Transverse colon (tissue), 4 donors: ENCODE data around the gene SAMHD1.

Experiments
- EP300 ChIP-seq: sonication (generic); formaldehyde crosslinking; IDR thresholded peaks from one replicate; pipeline ENCODE4 v1.6.1; 2017; ENCODE audit warnings: antibody characterized with exemption, low read depth
- POLR2A ChIP-seq: fragments of 450-650 bp; IDR thresholded peaks from one replicate; pipeline ENCODE4 v1.6.1; 2016; ENCODE audit warnings: antibody characterized with exemption, mild to moderate bottlenecking, moderate library complexity
- POLR2AphosphoS5 ChIP-seq, 3 donors: sonication (generic); formaldehyde crosslinking; IDR thresholded peaks; one replicate each; pipeline ENCODE4 v1.6.1; 2016; ENCODE audit warnings: antibody characterized with exemption in 3 of 3
- TF ChIP-seq, protein P1 (sequence below), 5 experiments: fragments of 200-600 bp in 3 of 5; fragments of 450-650 bp in 2 of 5; sonication (generic) in 3 of 5; IDR thresholded peaks; 1 replicate in 2 of 5; 2 replicates in 3 of 5; pipeline ENCODE4 v1.5.1; 2016 to 2017; ENCODE audit warnings: antibody characterized with exemption in 5 of 5, inconsistent platforms in 3 of 5, mild to moderate bottlenecking in 2 of 5, moderate library complexity in 1 of 5

DNA sequence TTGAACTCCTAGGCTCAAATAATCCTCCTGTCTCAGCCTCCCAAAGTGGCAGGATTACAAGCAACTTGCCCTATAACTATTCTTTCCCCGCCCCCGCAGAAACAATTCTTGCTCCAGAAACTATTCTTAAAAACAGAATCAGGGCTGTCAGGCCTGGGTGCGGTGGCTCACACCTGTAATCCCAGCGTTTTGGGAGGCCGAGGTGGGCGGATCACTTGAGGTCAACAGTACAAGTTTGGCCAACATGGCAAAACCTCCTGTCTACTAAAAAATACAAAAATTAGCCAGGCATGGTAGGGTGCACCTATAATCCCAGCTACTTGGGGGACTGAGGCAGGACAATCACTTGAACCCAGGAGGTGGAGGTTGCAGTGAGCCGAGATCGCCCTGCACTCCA lies 31.2 kb downstream of the SAMHD1 start:
- TF ChIP-seq, protein P1, sequence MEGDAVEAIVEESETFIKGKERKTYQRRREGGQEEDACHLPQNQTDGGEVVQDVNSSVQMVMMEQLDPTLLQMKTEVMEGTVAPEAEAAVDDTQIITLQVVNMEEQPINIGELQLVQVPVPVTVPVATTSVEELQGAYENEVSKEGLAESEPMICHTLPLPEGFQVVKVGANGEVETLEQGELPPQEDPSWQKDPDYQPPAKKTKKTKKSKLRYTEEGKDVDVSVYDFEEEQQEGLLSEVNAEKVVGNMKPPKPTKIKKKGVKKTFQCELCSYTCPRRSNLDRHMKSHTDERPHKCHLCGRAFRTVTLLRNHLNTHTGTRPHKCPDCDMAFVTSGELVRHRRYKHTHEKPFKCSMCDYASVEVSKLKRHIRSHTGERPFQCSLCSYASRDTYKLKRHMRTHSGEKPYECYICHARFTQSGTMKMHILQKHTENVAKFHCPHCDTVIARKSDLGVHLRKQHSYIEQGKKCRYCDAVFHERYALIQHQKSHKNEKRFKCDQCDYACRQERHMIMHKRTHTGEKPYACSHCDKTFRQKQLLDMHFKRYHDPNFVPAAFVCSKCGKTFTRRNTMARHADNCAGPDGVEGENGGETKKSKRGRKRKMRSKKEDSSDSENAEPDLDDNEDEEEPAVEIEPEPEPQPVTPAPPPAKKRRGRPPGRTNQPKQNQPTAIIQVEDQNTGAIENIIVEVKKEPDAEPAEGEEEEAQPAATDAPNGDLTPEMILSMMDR (IDR thresholded peaks at IDR 0.05), result no peak
- no peak for TF ChIP-seq POLR2AphosphoS5 (IDR thresholded peaks at IDR 0.05)
- TF ChIP-seq POLR2A, result no peak
- TF ChIP-seq EP300, result no peak
